HL-60 (cell line): Measurements from ENCODE around the gene C9orf153.

Source experiments
- DNase-seq, 2 experiments: peaks; one replicate each; pipeline ENCODE4 v3.0.0-alpha.2; 2010 to 2020; ENCODE audit warnings: low read depth in 1 of 2, low spot score in 1 of 2
- H3K27ac ChIP-seq: fragments of 250-450 bp; sonication (Bioruptor Pico); replicated peaks from 2 replicates; pipeline ENCODE4 v1.5.1; 2020; ENCODE audit warnings: mild to moderate bottlenecking, moderate library complexity
- H3K27me3 ChIP-seq: fragments of 250-450 bp; sonication (Bioruptor Pico); 2 replicates; pipeline ENCODE4 v1.5.1; 2021; ENCODE audit warnings: mild to moderate bottlenecking, moderate library complexity; ENCODE audit not compliant: insufficient read depth, poor library complexity, severe bottlenecking
- H3K4me3 ChIP-seq: replicated peaks from 2 replicates; pipeline ENCODE4 v1.5.1; 2011; ENCODE audit warnings: mild to moderate bottlenecking, control low read depth, low read length; ENCODE audit not compliant: insufficient read depth
- CTCF ChIP-seq: IDR thresholded peaks from one replicate; pipeline ENCODE4 v1.5.1; 2011; ENCODE audit warnings: low read length, control low read depth, inconsistent platforms; ENCODE audit not compliant: insufficient read depth
- GABPA ChIP-seq: IDR thresholded peaks from 2 replicates; pipeline ENCODE4 v1.6.1; 2012; ENCODE audit warnings: low read depth
- POLR2AphosphoS5 ChIP-seq: IDR thresholded peaks from 2 replicates; pipeline ENCODE4 v1.6.1; 2012; ENCODE audit warnings: low read depth
- SPI1 ChIP-seq: IDR thresholded peaks from 2 replicates; pipeline ENCODE4 v1.6.1; 2012; ENCODE audit warnings: low read depth, mild to moderate bottlenecking, borderline replicate concordance
- TF ChIP-seq, protein P1 (sequence below): IDR thresholded peaks from 2 replicates; pipeline ENCODE4 v1.6.1; 2012; ENCODE audit warnings: low read depth; ENCODE audit not compliant: insufficient replicate concordance

Gene C9orf153

DNA sequence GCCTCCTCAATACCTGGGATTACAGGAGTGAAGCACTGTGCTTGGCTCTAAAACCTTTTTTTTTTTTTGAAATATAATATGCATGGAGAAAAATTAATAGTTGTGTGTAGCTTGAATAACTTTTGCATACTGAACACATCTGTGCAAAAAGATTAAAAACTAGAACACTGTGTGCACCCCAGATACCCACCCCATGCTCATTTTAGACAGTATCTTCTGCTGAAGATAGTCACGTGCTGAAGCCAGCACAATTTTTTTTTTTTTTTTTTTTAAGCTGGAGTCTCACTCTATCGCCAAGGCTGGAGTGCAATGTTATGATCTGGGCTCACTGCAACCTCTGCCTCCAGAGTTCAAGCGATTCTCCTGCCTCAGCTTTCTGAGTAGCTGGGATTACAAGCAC is 39.9 kb downstream of the C9orf153 start:
- Histone ChIP-seq H3K27ac (no peak overlapping the region), H3K4me3 (no peak overlapping the region), H3K27me3 (no peaks in the 10 kb centered on the region)
- no peak for DNase-seq
- TF ChIP-seq SPI1 (no peak), GABPA (no peak), CTCF (no peak), POLR2AphosphoS5 (no peak)
- TF ChIP-seq, protein P1, sequence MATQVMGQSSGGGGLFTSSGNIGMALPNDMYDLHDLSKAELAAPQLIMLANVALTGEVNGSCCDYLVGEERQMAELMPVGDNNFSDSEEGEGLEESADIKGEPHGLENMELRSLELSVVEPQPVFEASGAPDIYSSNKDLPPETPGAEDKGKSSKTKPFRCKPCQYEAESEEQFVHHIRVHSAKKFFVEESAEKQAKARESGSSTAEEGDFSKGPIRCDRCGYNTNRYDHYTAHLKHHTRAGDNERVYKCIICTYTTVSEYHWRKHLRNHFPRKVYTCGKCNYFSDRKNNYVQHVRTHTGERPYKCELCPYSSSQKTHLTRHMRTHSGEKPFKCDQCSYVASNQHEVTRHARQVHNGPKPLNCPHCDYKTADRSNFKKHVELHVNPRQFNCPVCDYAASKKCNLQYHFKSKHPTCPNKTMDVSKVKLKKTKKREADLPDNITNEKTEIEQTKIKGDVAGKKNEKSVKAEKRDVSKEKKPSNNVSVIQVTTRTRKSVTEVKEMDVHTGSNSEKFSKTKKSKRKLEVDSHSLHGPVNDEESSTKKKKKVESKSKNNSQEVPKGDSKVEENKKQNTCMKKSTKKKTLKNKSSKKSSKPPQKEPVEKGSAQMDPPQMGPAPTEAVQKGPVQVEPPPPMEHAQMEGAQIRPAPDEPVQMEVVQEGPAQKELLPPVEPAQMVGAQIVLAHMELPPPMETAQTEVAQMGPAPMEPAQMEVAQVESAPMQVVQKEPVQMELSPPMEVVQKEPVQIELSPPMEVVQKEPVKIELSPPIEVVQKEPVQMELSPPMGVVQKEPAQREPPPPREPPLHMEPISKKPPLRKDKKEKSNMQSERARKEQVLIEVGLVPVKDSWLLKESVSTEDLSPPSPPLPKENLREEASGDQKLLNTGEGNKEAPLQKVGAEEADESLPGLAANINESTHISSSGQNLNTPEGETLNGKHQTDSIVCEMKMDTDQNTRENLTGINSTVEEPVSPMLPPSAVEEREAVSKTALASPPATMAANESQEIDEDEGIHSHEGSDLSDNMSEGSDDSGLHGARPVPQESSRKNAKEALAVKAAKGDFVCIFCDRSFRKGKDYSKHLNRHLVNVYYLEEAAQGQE, result no peak

DNA sequence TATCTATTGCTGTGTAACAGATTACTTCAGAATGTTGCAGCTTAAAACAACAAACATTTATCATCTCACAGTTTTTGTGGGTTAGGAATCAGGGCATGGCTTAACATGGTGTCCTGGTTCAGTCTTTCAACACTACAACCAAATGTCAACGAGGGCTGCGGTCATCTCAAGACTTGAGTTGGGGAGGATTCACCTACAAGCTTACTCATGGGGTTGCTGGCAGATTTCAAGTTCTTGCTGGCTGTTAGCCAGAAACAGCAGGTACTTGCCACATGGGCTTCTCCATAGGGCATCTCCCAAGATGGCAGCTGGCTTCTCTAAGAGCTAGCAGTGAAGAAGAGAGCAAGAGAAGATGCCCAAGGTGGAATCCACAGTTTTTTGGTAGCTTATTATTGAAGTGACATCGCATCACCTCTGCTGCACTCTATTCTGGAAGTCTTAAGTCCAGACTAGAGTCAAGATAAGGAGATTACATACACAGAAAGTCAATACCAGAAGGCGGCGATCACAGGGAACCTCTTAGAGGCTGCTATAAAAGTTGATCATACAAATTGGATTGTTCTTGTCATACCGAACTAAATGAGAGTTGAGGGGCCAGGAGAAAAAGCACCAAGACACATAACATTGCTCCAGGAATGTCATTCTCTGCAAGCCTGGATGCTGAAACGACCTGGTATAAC is 42.2 kb downstream of the C9orf153 start:
- Histone ChIP-seq H3K27ac (no peak overlapping the region), H3K27me3 (no peaks in the 10 kb centered on the region), H3K4me3 (no peak overlapping the region)
- TF ChIP-seq, protein P1, result no peak
- TF ChIP-seq CTCF (no peak), GABPA (no peak), SPI1 (no peak), POLR2AphosphoS5 (no peak)
- no peak for DNase-seq

- H3K27ac ChIP-seq, result no peak overlapping the region
- H3K27me3 ChIP-seq, result no peaks in the 10 kb centered on the region
- no peak overlapping the region for H3K4me3 ChIP-seq
- TF ChIP-seq, protein P1, result no peak
- TF ChIP-seq SPI1, result no peak
- no peak for TF ChIP-seq GABPA
- TF ChIP-seq POLR2AphosphoS5, result no peak
- TF ChIP-seq CTCF, result no peak
- no peak for DNase-seq
Measured at GRCh38 chr9:86207193-86207592, 52.3 kb downstream of the C9orf153 start.
